ENCODE data around the gene TMEM14A.
"Not testable (repeated sequence)": the region's sequence is repeated elsewhere in the genome, so short reads cannot be mapped to it uniquely, and the experiment has no call there.

TMEM14A gene

DNA sequence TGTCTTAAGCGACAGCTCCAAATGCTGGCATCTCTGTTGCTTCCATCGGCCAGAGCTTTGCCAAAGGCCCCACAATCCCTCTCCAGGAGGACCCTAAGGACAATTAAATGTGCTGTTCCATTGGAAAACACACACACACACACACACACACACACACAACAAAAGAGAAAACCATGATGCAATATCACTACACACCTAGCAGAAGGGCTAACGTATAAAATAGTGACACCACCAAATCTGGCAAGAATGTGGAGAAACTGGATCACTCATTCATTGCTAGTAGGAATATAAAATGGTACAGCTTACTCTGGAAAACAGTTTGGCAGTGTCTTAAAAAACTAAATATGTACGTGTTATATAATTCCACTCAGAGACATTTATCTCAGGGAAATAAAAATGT, 13.0 kb upstream of the TMEM14A start:
- no peak for DNase-seq (ENCODE audit: low spot score)

DNA sequence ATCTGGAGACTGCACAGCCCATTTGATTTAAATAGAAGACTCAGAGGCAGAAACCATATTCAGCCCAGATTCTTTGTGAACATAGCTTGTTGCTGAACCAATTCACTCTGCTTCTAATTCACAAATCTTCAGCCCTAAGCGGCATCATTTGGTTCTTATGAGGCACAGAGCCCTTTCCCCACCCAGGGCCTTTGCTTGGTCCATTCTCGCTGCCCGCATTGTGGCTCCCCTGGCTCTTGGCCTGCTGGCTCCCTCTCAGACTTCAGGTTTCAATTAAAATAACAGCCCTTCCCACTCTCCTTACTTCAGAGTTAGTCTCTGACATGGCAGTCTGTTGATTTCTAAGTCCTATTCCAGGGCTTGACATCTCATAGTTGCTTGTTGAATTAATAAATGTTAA, 9.4 kb upstream of the TMEM14A start:
- DNase-seq (ENCODE audit: low spot score): no peak

DNA sequence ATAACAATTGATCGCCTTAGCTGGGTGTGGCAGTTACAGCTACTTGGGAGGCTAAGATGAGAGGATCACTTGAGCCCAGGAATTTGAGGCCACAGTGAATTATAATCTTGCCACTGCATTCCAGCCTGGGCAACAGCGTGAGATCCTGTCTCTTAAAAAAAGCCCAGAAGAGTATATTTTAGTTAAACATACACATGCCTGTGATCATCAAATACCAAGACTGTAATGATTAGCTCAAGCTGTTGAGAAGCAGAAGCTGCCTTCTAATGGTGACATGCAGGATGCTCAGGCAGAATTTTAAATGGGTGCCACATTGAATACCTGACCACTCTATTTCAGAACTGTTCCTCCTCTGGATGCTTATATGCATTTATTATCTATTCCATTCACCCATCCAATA, 8.9 kb upstream of the TMEM14A start:
- DNase-seq (ENCODE audit: low spot score): no peak

DNA sequence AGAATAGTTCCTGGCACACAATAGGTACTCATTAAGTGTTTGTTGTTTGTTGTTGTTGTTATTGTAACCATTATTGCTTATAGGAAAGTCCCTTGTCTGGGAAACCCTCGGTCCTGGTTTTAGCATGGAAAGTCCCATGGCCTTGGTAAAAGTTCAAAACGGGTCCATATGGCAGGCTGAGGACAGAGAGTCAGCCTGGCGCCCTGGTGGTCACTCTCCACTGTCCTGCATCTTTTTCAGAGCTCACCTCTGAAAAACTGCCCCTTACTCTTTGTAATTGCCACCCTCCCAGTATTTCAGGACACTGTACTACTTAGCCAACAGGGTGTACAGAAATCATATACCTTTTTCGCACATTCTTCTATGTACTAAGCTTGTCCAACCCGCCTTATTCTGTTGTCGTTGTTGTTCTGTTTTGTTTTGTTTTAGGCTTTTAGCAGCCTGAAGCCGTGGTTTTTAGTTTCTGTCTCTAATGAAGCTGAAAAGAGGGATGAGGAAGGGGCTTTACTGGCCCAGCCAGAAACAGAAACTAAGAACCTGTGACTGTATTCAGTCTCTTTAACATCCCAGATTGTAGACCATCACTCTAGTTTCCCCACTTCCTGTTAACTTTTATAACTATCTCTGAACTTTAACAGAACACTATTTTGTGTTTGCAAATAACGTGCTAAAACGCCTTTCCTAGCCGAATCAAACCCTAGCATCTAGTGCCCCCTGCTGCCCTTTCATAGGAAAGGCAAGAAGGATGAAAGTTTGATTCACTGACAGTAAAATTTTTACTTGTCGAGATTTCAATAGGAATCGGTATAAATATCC, 7.6 kb upstream of the TMEM14A start:
- DNase-seq (ENCODE audit: low spot score): peak; percentile 73

DNA sequence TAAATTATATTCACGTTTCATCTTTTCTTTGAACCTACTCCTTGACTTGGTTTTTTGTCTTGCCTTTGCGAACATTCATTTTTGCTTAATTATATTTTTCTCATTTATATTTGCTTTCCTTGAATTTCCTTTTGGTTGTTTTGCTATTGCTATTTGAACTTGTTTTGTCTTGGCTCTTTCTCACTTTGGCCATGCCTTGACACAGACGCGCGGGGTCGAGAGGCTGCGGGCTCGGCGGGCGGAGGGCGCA, 7.1 kb upstream of the TMEM14A start:
- no peak for DNase-seq (ENCODE audit: low spot score)

DNA sequence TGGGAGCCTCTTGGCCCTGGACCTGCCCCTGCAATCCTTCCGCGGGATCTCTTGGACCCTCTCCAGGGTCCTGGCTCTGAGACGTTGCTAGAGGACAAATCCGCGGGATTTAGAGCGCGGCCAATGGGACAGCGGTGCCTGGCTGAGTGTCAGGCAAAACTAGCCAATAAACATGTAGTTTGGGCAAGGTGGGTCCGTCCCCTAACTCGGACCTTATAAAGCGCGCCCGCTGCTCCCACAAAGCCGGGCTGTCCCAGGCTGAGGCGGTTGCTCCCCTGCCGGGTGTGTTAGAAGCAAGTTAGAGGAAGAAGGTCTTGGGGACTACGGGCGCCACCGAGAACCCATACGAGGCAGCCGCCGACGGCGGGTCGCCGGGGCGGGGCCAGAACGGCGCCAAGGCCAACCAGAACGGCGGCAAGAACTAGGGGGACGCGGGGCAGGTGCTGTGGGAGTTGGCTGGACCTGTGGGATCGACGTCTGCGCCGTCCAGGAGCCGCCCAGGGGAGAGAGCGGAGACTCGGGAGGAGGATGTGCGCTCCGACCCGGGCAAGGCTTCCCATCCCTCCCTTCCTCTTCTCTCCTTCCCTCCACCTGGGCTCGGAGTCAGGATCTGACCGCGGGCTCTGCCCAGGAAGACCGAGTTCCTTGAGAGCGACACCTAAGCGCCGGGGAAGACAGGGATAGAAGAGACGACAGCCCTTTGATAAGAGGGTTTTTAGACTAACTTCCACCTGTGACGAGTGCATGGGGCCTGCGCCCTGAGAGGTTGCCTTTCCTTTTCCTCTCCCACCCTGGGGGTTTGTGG, 6.5 kb upstream of the TMEM14A start:
- DNase-seq (ENCODE audit: low spot score): peak; percentile 49

DNA sequence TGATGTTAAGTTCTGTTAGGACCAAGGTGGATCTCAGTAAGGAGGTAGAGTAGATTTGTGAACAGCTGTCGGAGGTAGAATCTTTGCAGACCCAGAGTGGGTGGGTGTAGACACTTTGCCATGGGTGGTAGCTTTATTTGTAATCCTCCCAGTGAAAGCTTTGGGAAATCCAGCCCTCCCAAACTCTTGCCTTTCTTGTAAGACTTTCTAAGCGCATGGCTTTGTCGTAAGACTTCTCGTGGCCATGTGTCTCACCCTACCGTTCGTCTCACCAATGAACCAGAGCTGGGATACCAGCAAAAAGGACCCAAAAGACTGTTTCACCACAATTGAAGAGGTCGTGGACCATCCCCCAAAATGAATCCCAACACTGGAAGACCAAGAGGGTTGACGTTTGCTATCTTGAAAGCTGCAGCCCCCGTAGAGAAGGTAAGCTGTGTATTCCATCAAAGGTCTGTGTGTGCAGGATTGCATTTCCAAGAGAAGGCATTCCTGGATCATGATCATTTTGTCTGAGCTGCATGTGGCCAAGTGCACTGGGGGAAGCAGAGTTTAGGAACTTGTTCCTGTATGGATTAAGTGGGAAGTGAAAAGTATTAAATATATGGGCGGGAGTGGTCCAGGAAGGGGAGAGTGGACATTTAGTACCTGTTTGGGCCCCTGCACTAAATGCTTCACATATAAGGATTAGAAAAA, 5.8 kb upstream of the TMEM14A start:
- DNase-seq (ENCODE audit: low spot score): no peak

DNA sequence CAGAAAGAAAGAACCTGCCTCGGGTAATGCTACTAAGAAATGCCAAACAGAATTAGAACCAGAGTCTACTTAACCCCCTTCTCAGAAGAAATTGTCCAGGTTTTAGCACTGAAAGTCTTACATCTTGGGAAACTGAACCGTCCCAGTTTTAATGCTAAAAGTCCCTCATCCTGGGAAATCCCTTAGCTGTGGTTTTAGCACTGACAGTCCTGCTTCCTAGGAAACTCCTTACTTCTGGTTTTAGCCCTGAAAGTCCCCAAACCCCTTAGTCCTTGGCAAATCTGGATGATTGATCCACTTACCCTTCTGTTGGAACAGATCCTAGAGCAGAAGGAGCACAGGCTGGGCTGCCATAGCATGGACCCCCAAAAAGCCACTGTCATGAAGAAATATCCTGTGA, 4.8 kb upstream of the TMEM14A start:
- no peak for DNase-seq (ENCODE audit: low spot score)

DNA sequence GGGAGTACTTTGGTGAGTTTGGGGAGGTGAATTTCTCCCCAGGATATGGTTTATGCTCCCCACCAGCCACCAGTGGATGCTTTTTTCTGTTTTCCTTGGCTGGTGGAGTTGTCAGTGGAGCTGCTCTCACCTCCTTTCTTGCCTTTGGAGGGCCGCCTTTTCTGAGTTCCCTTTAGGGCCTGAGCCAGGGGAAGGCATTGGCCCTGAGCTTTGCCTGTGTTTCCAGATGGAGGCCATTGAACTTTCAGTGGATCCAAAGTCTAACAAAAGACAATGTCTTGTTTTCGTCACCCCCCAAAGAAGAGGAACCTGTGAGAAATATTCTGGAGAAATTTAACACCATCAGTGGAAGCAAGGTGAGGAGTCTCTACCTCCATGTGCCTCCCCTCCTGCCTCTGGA, 4.4 kb upstream of the TMEM14A start:
- DNase-seq (ENCODE audit: low spot score): no peak

DNA sequence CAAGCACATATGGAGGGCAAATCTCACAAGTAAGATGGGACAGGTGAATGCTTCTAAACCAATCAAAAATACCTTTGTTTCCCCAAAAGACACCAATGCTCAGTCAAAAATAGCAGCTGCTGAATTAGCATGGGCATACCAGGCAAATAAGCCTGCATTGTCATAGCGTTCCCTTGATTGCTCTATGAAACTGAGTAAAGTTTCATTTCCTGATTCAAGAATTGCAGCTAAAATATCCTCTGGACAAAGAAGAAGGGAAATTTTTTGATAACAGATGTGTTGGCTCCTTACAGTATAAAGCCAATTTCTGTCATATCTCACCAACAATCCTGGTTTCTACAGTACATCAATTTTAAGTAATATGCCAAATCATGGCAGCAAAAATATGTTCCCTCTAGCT, 3.3 kb upstream of the TMEM14A start:
- no peak for DNase-seq (ENCODE audit: low spot score)

DNA sequence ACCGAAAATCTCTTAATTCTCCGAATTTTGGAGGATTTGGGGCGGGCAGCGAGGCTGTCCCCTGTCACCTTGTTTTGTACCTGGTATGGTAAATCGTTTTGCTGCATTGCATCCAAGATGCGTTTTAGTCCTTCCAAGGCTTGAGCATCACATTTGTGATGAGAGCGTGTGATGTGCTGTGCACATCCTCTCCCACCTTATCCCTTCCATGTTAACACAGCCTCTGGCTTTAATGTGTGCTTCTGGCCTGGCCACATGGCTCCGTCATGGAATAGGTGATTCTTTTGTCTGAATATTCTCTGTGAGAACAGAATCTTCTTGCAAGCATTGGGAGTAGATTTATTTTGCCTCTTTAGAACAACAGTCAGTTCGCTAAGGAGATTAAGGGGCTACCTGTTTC, 763 bp downstream of the TMEM14A start:
- no peak for DNase-seq (ENCODE audit: low spot score)

DNA sequence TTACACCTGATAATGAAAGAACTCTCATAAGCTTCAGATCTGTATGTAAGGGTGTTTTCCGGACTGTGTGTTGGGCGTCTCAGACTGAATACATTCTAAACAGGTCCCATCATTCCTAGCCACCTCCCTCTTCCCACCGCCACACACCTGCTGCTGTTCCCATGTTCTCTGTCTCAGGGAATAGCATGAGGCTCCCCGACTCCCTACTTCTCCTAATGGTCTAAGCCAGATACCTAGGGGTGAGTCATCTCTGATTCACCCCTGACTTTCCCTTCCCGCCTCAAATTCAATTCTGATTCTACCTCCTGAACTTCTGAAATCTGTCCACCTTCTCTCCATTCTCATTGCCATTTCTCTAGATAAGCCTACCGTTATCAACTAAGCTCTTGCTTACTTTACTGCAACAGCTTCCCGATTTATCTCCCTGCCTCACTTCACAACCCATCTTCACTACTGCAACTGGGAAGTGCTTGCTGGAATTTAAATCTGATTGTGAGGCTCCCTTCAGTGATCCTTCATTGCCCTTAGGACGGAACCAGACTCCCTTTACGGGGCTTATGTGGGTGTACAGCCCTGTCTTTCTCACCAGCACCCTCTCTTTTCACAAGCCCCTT, 1.6 kb downstream of the TMEM14A start:
- no peak for DNase-seq (ENCODE audit: low spot score)

DNA sequence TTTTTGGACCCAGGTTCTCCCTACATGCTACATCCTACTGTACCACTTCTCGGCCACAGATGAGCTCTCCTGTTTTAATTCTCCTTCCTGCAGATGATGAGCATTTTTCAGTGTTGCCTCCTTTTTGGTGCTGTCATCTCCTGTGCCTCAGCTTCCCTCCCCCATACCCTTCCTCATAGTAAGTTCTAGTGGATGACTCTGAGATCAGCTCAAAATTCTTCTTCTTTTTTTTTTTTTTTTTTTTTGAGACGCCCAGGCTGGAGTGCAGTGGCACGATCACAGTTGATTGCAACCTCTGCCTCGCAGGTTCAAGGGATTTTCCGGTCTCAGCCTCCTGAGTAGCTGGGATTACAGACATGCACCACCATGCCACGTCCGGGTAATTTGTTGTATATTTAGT, 3.8 kb downstream of the TMEM14A start:
- no peak for DNase-seq (ENCODE audit: low spot score)

DNA sequence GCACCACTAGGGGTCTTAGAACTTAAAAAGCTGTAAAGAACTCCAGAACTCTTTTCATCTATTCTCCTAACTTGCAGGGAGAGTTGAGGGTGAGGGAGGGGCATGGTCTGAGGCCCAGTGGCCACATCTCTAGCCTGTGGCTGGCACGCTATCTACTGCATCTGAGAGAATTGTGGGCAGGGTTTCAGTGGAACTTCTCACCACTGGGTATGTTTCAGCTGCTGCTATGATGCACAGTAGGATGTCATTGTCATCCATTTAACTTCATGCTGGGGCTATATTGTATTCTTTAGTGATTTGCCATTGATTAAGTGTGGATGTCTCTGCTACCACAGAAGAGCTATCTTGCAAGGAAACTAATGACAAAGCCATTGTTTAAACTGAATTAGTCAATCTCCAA, 4.5 kb downstream of the TMEM14A start:
- DNase-seq (ENCODE audit: low spot score): no peak

DNA sequence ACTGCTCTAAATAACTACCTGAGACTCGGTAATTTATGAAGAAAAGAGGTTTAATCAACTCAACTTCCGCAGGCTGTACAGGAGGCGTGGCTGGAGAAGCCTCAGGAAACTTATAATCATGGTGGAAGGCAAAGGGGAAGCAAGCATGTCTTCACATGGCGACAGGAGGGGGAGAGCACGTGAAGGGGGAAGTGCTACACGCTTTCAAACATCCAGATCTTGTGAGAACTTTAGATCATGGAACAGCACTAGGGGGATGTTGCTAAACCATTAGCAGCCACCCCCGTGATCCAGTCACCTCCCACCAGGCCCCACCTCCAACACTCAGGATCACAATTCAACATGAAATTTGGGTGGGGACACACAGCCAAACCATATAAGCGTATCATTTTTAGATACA, 5.7 kb downstream of the TMEM14A start:
- not testable (repeated sequence) for DNase-seq (ENCODE audit: low spot score)

DNA sequence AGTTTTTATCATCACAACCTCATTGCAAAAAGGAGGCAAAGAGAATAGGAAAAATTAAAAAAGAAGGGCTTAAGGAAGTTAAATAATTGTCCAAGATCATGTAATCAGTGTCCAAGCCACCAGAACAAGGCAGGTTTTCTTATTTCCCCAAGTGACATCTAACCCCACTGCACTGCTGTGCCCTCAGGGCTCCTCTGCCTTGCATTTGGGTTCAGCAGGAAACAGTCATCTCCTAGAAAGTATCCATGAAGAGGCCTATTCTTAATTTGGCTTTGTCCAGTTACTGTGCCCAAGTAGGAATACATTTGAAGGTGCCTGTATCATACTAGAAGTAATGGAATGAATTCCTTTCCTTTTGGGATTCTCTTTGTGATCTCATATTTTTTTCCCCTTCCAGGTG, 10.5 kb downstream of the TMEM14A start:
- DNase-seq (ENCODE audit: low spot score): no peak

DNA sequence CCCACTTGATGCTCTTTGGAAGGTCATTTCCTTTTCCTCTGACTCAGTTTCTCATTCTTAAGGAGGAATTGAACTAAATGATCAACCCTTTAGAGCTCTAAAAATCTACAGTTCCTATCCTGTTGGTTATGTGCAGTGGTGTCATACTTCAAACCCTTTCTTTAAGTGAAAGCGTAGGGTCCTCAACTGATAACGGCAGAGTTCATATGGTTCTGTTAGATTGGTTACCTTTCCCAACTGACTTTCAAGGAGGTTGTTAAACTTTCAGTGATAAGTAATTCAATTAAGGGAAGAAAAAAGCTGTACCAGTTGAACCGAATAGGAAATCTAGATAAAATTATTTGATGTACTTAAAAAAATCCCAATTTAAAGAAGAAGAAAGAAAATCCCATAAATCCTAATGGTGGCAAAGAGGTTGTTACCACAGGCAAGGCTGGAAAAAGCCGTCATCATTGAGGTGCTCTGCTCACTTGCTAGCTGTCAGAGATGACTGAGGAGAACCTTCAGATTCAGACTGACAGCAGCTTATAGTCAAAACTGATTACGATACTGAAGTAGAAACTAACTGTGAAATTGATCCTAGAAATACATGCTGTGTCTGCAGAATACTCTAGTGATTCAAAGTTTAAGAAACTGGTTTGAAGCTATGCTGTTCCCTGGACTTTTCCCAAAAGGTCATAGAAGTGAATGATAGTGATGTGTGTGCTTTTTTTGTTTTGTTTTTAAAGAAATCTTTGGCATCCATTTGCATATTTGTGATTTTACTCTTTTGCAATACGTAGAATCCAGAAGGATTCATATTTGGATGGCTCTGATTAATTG, 16.2 kb downstream of the TMEM14A start:
- no peak for DNase-seq (ENCODE audit: low spot score)

DNA sequence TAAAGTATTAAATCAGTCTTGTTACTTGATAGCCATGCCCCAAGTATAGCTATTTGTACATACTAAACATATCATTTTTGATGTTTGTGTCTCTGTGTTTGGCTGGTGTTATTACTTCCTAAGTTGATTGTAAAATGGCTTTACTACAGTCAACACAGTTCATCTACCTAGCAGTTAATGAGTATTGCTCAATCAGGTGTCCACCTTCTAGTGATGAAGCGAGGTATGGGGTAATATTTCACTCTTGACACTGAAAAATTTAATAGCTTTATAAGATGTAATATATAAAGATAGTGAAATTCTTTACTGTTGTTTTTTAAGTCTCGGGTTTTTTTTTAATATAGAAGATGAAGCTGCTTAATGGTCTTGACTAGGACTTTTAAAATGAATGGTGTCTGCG, 18.9 kb downstream of the TMEM14A start:
- no peak for DNase-seq (ENCODE audit: low spot score)

DNA sequence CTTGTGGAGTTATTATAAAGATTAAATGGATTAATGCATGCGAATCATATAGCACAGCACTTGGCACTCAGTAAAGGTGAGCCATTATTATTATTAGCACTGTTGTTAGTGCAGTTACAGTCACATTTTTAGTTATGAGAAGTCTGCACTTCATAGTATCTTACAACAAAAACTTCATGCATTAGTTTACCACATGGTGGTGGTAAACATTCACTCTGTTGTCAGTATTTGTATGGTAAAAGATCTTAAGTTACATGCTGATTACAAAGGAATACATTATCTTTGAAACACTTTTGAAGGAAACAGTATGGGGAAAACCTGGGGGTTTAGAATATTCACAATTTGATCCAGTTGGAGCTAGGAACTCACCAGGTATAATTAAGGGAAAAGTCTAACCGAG, 20.8 kb downstream of the TMEM14A start:
- no peak for DNase-seq (ENCODE audit: low spot score)

DNA sequence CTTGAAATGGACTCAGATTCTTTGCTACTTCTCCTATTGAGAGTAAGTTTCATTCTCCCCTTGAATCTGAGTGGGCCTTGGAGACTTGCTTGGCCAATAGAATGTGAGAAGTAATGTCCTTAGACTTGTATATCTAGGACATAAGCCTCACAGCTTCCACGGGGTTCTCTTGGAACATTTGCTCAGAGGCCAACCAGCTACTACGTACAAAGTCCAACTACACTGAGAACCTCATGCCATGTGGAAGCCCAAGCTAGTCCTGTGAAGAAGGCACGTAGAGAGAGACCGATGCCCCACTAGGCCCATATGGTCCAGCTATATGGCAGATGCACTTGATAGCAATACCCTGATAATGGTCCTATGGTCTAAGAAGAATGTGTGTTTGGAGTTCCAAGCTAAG, 22.9 kb downstream of the TMEM14A start:
- no peak for DNase-seq (ENCODE audit: low spot score)

DNA sequence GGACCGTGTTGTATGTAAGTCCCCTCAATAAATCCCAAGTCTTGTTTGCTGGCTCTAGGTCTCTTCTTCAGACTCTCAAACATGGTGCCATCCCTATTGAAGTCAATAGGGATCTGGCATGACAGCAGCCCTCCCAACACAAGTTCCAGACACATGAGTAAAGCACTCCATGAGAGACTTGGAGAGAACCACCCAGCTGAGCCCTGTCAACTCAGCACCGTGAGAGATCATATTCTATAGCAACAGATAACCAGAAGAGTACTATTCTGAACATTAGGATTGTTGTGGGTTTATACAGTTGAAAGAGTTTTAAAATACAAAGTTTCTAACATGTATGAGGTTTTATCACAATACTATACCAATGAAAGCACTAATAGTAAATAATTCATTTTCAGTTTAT, 23.5 kb downstream of the TMEM14A start:
- no peak for DNase-seq (ENCODE audit: low spot score)

DNA sequence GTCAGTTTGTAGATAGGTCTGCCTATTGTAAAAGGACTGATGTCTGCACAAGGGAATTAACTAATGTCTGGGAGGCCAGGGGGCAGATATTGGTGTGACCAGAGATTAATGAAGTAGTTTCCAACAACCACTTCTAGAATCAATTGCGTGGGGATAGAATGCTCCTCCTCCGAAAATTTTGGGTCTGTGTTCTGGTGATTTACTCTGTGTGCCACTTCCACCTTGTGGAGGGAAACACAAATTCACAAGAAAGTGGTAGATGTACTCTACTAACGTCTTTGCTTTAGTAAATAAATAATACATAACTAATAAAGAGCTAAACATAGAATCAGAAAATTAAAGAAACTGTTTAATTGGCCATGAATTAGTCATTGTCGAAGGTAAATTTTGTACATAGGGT, 25.5 kb downstream of the TMEM14A start:
- DNase-seq (ENCODE audit: low spot score): no peak
